ENCODE data around the gene ST6GALNAC2.
"Not testable (repeated sequence)": the region's sequence is repeated elsewhere in the genome, so short reads cannot be mapped to it uniquely, and the experiment has no call there.

Gene ST6GALNAC2

GRCh38 chr17:76542566-76542971 lies 43.1 kb downstream of the ST6GALNAC2 start:
- in situ Hi-C loops (cut with MboI; ENCODE audit: low sequenced_read_pairs): no loop called here

GRCh38 chr17:76541739-76542454 lies 43.8 kb downstream of the ST6GALNAC2 start:
- in situ Hi-C loops (cut with MboI; ENCODE audit: low sequenced_read_pairs): no loop called here

- in situ Hi-C loops (cut with MboI; ENCODE audit: low sequenced_read_pairs): no loop called here
These were observed 45.0 kb downstream of the ST6GALNAC2 start for GRCh38 chr17:76540381-76541300.

GRCh38 chr17:76539631-76540271 lies 45.9 kb downstream of the ST6GALNAC2 start, which contains the start of gene PRCD:
TSS of gene PRCD (plus strand) at chr17:76540044. CDS start at chr17:76540142, 98 bp downstream.
- in situ Hi-C loops (cut with MboI; ENCODE audit: low sequenced_read_pairs): no loop called here

GRCh38 chr17:76538941-76539570 lies 46.6 kb downstream of the ST6GALNAC2 start:
- in situ Hi-C loops (cut with MboI; ENCODE audit: low sequenced_read_pairs): no loop called here

GRCh38 chr17:76538281-76538931 lies 47.3 kb downstream of the ST6GALNAC2 start:
- in situ Hi-C loops (cut with MboI; ENCODE audit: low sequenced_read_pairs): no loop called here

GRCh38 chr17:76537578-76538280 lies 47.9 kb downstream of the ST6GALNAC2 start, which contains the start of gene CYGB:
TSS of gene CYGB (minus strand) at chr17:76537709. CDS start at chr17:76537542, 167 bp downstream.
- in situ Hi-C loops (cut with MboI; ENCODE audit: low sequenced_read_pairs): no loop called here

- in situ Hi-C loops (cut with MboI; ENCODE audit: low sequenced_read_pairs): no loop called here
These were observed 48.4 kb downstream of the ST6GALNAC2 start for GRCh38 chr17:76537288-76537577.

- in situ Hi-C loops (cut with MboI; ENCODE audit: low sequenced_read_pairs): no loop called here
These were observed 49.0 kb downstream of the ST6GALNAC2 start for GRCh38 chr17:76536511-76537287.

- in situ Hi-C loops (cut with MboI; ENCODE audit: low sequenced_read_pairs): no loop called here
These were observed 49.7 kb downstream of the ST6GALNAC2 start for GRCh38 chr17:76535788-76536510.

GRCh38 chr17:76534831-76535732 lies 50.6 kb downstream of the ST6GALNAC2 start:
- in situ Hi-C loops (cut with MboI; ENCODE audit: low sequenced_read_pairs): no loop called here

- in situ Hi-C loops (cut with MboI; ENCODE audit: low sequenced_read_pairs): not testable (repeated sequence)
These were observed 51.9 kb downstream of the ST6GALNAC2 start for GRCh38 chr17:76533640-76534359.

GRCh38 chr17:76532072-76532651 lies 53.5 kb downstream of the ST6GALNAC2 start:
- in situ Hi-C loops (cut with MboI; ENCODE audit: low sequenced_read_pairs): no loop called here

- in situ Hi-C loops (cut with MboI; ENCODE audit: low sequenced_read_pairs): no loop called here
These were observed 54.1 kb downstream of the ST6GALNAC2 start for GRCh38 chr17:76531486-76532038.

GRCh38 chr17:76530811-76531485 lies 54.7 kb downstream of the ST6GALNAC2 start:
- in situ Hi-C loops (cut with MboI; ENCODE audit: low sequenced_read_pairs): no loop called here
